GM12872 (cell line): ENCODE results near the gene ARMS2.

Experiments
- CTCF ChIP-seq: IDR thresholded peaks from 3 replicates; pipeline ENCODE4 v1.5.1; 2011; ENCODE audit warnings: low read depth, mild to moderate bottlenecking, low read length, moderate library complexity; ENCODE audit not compliant: insufficient read depth

The ARMS2 gene

GRCh38 chr10:122490786-122491680 is 36.6 kb downstream of the ARMS2 start:
- no peak for TF ChIP-seq CTCF

GRCh38 chr10:122492006-122492405 is 37.6 kb downstream of the ARMS2 start:
- no peak for TF ChIP-seq CTCF

GRCh38 chr10:122492999-122493481 is 38.6 kb downstream of the ARMS2 start:
- TF ChIP-seq CTCF: no peak

GRCh38 chr10:122493761-122494160 is 39.3 kb downstream of the ARMS2 start:
- no peak for TF ChIP-seq CTCF

- no peak for TF ChIP-seq CTCF
These were observed 39.8 kb downstream of the ARMS2 start for GRCh38 chr10:122494173-122494820.

GRCh38 chr10:122494833-122495232 is 40.4 kb downstream of the ARMS2 start:
- TF ChIP-seq CTCF: no peak

- no peak for TF ChIP-seq CTCF
These were observed 41.2 kb downstream of the ARMS2 start for GRCh38 chr10:122495406-122496340.
